HT1080 (cell line): ENCODE results near the gene SLC26A11. TPM values are rescaled to one million over a fixed set of nuclear protein-coding genes. Genes with fewer than 3 reads are reported as not detected.
"Not testable (repeated sequence)": the region's sequence is repeated elsewhere in the genome, so short reads cannot be mapped to it uniquely, and the experiment has no call there.

Source experiments
- DNase-seq: peaks from one replicate; pipeline ENCODE4 v3.0.0-alpha.2; 2015; ENCODE audit warnings: low read depth
- total RNA-seq: library from RNA; depleted of rRNA; stranded (reverse); fragments of >200 nt; shearing (Covaris generic); gene quantifications from 2 replicates; pipeline ENCODE4 v1.2.3, GENCODE V29; 2014

SLC26A11 gene
- total RNA-seq, 1 experiment from 2014 or later: 4.0 TPM

- DNase-seq: no peak
Observed at GRCh38 chr17:80281516-80281915, 61.3 kb downstream of the SLC26A11 start.

DNA sequence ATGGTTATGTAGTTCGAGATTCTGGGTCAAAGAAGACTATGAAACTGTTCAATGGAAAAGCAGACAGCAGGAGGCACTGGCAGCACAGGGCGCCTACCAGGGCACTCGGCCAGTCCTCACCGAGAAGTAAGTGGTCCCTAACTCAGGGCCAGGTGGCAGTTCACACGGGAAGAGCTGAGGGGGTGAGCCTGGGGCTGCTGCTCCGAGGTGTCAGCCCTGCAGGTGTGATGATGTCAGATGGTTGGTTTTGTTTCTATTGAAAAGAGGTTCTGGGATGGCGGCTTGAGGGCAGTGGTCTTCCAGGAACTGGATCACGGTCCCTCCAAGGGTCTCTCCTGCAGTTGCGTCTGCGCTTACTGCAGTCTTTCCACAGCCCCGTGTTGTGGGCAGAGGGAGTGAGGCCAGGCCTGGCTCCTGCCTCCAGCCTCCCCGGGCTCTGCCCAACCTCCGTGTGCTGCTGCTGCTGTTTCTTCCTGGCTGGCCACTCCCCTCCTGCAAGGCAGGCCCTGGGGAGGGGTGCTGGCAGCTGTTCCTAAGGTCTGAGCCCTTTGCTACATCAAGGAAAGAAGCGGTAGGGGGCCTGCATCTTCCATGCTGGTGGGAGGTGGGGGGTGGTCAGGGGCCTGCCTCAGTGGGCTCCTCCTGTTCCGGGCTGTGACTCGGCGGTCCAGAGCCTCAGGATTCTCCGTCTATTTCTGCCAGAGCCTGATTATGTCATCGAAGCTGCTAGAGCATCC is 63.1 kb downstream of the SLC26A11 start:
- no peak for DNase-seq

GRCh38 chr17:80284631-80285030 is 64.4 kb downstream of the SLC26A11 start:
- DNase-seq: no peak

DNA sequence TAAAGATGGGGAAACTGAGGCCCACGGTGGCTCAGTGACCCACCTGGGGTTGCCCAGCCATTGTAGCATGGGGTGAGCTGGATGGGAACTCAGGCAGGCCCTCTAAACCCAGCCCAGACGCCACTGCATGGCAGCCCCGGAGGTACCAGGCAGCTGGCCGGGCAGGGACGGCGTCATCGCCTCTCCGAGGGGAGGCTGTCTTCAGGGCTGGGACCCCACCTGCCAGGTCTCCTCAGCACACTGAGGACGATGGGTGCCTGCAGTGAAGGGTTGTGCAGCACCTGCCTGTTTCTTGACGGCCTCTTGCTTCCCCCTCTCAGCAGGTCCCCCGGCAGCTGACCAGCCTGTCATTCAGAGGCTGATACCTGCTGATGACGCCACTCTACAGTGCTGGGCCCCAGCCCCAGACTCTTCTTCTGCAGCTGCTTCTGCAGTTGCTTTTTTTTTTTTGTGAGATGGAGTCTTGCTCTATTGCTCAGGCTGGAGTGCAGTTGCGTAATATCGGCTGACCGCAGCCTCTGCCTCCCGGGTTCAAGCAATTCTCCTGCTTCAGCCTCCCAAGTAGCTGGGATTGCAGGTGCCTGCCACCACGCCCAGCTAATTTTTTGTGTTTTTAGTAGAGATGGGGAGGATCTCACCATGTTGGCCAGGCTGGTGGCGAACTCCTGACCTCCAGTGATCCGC is 65.2 kb downstream of the SLC26A11 start:
- DNase-seq: no peak

- DNase-seq: no peak
Observed at GRCh38 chr17:80286638-80286960, 66.4 kb downstream of the SLC26A11 start.

- DNase-seq: no peak
Observed at GRCh38 chr17:80287038-80287437, 66.8 kb downstream of the SLC26A11 start.

DNA sequence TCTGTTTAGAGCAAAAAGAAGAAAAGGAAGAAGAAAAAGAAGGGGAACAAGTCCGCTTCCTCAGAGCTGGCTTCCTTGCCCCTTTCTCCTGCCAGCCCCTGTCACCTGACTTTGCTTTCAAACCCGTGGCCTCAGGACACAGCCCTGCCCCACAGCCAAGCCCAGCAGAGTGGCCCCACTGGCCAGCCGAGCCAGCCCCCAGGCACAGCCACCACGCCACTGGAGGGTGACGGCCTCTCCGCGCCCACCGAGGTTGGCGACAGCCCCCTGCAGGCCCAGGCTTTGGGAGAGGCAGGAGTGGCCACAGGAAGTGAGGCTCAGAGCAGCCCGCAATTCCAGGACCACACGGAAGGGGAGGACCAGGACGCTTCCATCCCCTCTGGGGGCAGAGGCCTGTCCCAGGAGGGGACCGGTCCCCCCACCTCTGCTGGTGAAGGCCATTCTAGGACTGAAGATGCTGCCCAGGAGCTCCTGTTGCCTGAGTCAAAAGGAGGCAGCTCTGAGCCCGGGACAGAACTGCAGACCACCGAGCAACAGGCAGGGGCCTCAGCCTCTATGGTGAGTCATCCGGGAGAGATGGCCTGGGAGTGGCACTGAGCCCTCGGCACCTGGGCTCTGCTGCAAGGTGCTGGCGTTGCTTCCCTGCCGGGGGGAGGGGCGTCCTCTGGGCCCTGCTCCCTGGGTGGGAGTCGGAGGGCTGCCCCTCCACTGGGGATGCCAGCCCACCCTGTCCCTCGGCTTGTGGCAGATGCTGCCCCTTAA is 67.8 kb downstream of the SLC26A11 start:
- DNase-seq: no peak

DNA sequence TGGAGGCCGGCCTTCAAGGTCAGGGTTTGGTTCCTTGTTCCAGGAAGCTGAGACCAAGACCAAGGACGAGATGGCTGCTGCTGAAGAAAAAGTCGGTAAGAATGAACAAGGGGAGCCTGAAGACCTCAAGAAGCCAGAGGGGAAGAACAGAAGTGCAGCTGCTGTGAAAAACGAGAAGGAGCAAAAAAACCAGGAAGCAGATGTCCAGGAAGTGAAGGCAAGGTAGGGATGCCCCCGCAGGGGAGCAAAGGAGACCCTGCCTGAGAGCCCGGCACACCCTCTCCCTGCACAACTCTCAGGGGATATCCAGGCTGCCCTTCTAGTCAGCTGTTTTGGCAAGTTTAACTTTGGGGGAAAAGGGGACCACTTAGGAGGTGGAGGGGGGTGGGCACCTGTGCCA is 69.4 kb downstream of the SLC26A11 start:
- no peak for DNase-seq

GRCh38 chr17:80290156-80290555 is 69.9 kb downstream of the SLC26A11 start:
- DNase-seq: no peak

DNA sequence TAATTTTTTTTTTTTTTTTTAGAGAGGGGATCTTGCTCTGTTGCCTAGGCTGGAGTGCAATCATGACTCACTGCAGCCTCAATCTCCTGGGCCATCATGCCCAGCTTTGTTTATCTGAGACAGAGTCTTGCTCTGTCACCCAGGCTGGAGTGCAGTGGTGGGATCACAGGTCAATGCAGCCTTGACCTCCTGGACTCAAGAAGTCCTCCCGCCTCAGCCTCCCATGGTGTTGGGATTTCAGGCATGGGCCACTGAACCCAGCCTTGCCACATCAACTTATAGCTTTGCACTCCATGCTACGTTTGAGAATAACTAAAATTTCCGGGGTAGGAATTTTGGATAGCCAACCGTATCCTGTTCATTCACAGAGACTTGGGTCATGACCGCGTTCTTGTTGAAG is 71.0 kb downstream of the SLC26A11 start:
- DNase-seq: no peak

DNA sequence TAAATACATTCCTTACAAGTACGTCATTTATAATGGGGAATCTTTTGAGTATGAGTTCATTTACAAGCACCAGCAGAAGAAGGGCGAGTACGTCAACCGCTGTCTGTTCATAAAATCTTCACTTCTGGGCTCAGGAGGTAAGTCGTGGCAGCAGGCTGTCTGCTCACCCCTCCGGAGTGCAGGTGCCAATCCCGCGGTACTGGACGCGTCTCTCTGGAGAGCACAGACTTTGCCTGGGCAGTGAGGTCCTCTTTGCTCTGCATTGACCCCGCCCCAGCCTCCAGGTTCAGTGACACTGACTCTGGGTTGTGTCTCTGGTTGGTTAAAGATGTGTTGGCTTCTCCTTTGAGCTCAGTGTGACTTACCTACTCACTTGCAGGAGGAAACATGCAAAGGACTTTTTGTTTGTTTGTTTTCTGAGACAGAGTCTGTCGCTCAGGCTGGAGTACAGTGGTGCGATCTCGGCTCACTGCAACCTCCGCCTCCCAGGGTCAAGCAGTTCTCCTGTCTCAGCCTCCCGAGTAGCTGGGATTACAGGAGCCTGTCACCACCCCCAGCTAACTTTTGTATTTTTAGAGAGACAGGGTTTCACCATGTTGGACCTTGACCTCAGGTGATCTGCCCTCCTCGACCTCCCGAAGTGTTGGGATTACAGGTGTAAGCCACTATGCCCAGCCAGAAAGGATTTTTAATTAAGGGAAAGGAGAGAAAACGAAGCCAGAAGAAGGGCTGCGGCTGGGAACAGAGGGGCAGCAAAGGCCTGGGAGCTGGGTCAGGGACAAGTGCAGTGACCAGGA is 71.7 kb downstream of the SLC26A11 start:
- DNase-seq: no peak

- DNase-seq: no peak
Observed at GRCh38 chr17:80292521-80292971, 72.3 kb downstream of the SLC26A11 start.

DNA sequence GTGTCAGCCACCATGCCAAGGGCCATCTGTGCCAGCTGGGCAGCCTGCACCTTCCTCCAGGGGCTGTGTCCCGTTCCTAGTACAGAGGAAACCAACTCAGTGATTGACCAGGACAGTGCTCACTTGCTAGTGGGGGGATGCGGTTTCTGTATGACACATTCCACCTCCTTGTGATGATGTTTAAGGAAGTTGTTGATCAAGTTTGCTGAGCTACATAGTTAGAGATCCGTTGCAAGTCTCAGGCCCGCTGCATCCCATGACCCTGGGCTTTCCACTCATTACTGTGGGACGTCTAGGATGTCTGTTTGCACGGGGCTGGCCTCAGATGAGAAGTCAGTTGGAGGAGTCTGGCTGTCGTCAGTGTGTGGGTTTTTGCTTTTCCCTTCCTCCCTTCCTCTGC is 74.0 kb downstream of the SLC26A11 start:
- DNase-seq: no peak

DNA sequence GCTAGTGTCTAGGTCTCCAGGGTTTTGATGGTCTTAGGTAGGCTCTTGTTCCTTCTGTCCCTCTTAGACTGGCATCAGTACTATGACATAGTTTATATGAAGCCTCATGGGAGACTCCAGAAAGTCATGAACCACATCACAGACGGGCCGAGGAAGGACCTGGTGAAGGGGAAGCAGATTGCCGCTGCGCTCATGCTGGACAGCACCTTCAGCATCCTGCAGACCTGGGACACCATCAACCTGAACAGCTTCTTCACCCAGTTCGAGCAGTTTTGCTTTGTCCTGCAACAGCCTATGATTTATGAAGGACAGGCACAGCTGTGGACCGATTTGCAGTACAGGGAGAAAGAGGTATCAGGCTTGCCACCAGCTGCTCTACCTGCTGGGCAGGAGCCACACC is 74.4 kb downstream of the SLC26A11 start:
- no peak for DNase-seq

DNA sequence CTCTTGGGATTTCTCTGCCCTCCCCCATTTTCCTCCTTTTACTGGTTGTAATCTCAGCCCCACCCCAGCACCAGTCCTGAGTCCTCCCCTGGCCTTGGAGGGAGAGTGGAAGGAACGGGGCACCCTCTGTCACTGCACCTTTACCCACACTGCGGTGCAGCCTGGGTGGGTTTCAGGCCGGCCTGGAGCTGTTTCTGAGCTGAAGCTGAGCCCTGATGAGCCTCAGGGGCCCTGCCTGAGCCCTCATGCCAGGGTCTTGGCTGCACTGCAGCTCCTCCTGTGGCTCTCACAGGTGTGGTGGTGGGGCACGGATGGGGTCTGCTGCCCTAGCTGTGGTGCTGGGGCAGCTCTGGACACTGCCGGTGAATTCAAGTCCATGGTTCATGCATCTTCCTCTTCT is 74.9 kb downstream of the SLC26A11 start:
- no peak for DNase-seq

GRCh38 chr17:80295559-80295958 is 75.3 kb downstream of the SLC26A11 start:
- DNase-seq: no peak

GRCh38 chr17:80296221-80296620 is 76.0 kb downstream of the SLC26A11 start:
- no peak for DNase-seq

- DNase-seq: no peak
Observed at GRCh38 chr17:80297996-80298560, 77.9 kb downstream of the SLC26A11 start.

GRCh38 chr17:80299350-80300100 is 79.3 kb downstream of the SLC26A11 start:
- not testable (repeated sequence) for DNase-seq

- not testable (repeated sequence) for DNase-seq
Observed at GRCh38 chr17:80300756-80301155, 80.5 kb downstream of the SLC26A11 start.
